K562 (cell line): Measurements from ENCODE around the gene C10orf90. TPM values are rescaled to one million over a fixed set of nuclear protein-coding genes. Genes with fewer than 3 reads are reported as not detected.

Source experiments
- ATAC-seq: fragments of 200-7000 bp; cut with Tn5 transposase; 3 replicates; pipeline ENCODE4 v1.9.1; 2020; ENCODE audit warnings: moderate library complexity
- BruUV-seq: library from RNA; stranded (reverse); fragments of 400-500 nt; replicated peaks from 2 replicates; lab custom pipeline; 2021; lab: Mats Ljungman, UMichigan
- CTCF ChIA-PET: fragments of 300-600 bp; formaldehyde crosslinking; extraction: SDS; loops from one replicate; lab custom pipeline; 2021; ENCODE audit warnings: low intra/inter-chr PET ratio; lab: Yijun Ruan, JAX
- POLR2A ChIA-PET: fragments of 300-600, 350-650 bp; sonication (Branson Sonifier 250); formaldehyde crosslinking; extraction: SDS; loops from one replicate; lab custom pipeline; 2021; ENCODE audit warnings: antibody characterized with exemption, inconsistent platforms; lab: Yijun Ruan, JAX
- DNase-seq, 4 experiments: peaks; one replicate each; pipeline versions ENCODE4 v3.0.0 to v3.0.0-alpha.2; 2011 to 2018; ENCODE audit warnings: low spot score in 3 of 4, mixed read lengths in 3 of 4; ENCODE audit errors: extremely low read depth in 1 of 4
- FAIRE-seq: peaks from 2 replicates; lab custom pipeline; 2011; peaks lifted over from hg19 to GRCh38; lab: Jason Lieb, UNC
- H2AFZ ChIP-seq: 2 replicates; pipeline ENCODE4 v1.6.0; 2011; ENCODE audit warnings: low read depth, low read length, control low read depth, inconsistent platforms
- H3K27ac ChIP-seq: fragments of 200-600 bp; 3 replicates; pipeline ENCODE4 v1.8.0; 2011; ENCODE audit warnings: low read depth, mild to moderate bottlenecking, control low read depth, inconsistent platforms, low read length, moderate library complexity, mixed read lengths; ENCODE audit errors: extremely low read depth
- H3K27me3 ChIP-seq, 2 experiments: fragments of 300-600 bp in 1 of 2; 2 replicates in 1 of 2; 3 replicates in 1 of 2; pipeline versions ENCODE4 v1.6.0 to v1.8.0; 2011; ENCODE audit warnings: inconsistent platforms in 2 of 2, low read length in 2 of 2, mild to moderate bottlenecking in 1 of 2, mixed read lengths in 1 of 2, moderate library complexity in 1 of 2; ENCODE audit not compliant: control insufficient read depth in 2 of 2, insufficient read depth in 2 of 2
- H3K36me3 ChIP-seq: fragments of 300-600 bp; 3 replicates; pipeline ENCODE4 v1.8.0; 2011; ENCODE audit warnings: mild to moderate bottlenecking, low read length, inconsistent platforms; ENCODE audit not compliant: control insufficient read depth, insufficient read depth
- H3K4me1 ChIP-seq, 2 experiments: fragments of 200-600 bp in 1 of 2; replicated peaks in 1 of 2; 2 replicates in 1 of 2; 3 replicates in 1 of 2; pipeline versions ENCODE4 v1.5.1 to v1.8.0; 2011; ENCODE audit warnings: inconsistent platforms in 2 of 2, low read length in 2 of 2, mild to moderate bottlenecking in 1 of 2, mixed read lengths in 1 of 2, moderate library complexity in 1 of 2; ENCODE audit not compliant: control insufficient read depth in 2 of 2, insufficient read depth in 2 of 2
- H3K4me2 ChIP-seq: 2 replicates; pipeline ENCODE4 v1.6.1; 2011; ENCODE audit warnings: low read length, control low read depth, inconsistent platforms, mixed read lengths; ENCODE audit not compliant: insufficient read depth
- H3K4me3 ChIP-seq: fragments of 200-600 bp; sonication (generic), shearing (Covaris generic); 2 replicates; pipeline ENCODE4 v1.5.1; 2016; ENCODE audit warnings: control low read depth, inconsistent platforms
- H3K79me2 ChIP-seq: fragments of 200-600 bp; 3 replicates; pipeline ENCODE4 v1.8.0; 2011; ENCODE audit warnings: low read length, inconsistent platforms; ENCODE audit not compliant: control insufficient read depth, insufficient read depth
- H3K9ac ChIP-seq, 2 experiments: 2 replicates each; pipeline versions ENCODE4 v1.6.0 to v1.6.1; 2011; ENCODE audit warnings: low read depth in 2 of 2, low read length in 2 of 2, control low read depth in 1 of 2, inconsistent platforms in 1 of 2, mild to moderate bottlenecking in 1 of 2, mixed read lengths in 1 of 2; ENCODE audit not compliant: insufficient read depth in 1 of 2
- H3K9me1 ChIP-seq: one replicate; pipeline ENCODE4 v1.6.0; 2011; ENCODE audit warnings: inconsistent platforms, mild to moderate bottlenecking, low read length, moderate library complexity; ENCODE audit not compliant: control insufficient read depth, insufficient read depth
- H3K9me3 ChIP-seq: replicated peaks from 2 replicates; pipeline ENCODE4 v1.5.1; 2011; ENCODE audit warnings: low read depth, low read length, inconsistent platforms; ENCODE audit not compliant: control insufficient read depth, insufficient read depth
- H4K20me1 ChIP-seq: replicated peaks from 2 replicates; pipeline ENCODE4 v1.6.1; 2011; ENCODE audit warnings: low read length, inconsistent platforms, mixed read lengths; ENCODE audit not compliant: control insufficient read depth, insufficient read depth
- ARID2 ChIP-seq: fragments of 450-650 bp; IDR thresholded peaks from 2 replicates; pipeline ENCODE4 v1.6.1; 2017; ENCODE audit warnings: antibody characterized with exemption, mild to moderate bottlenecking
- ATF2 ChIP-seq: sonication (generic); formaldehyde crosslinking; IDR thresholded peaks from 2 replicates; pipeline ENCODE4 v1.8.1; 2022; ENCODE audit warnings: missing genetic modification reagents
- CAMTA2 ChIP-seq: fragments of 250-450 bp; sonication (Bioruptor Pico); conservative IDR thresholded peaks from 2 replicates; pipeline ENCODE4 v1.5.1; 2022
- DPF2 ChIP-seq: fragments of 450-650 bp; IDR thresholded peaks from 2 replicates; pipeline ENCODE4 v1.6.1; 2016
- FOS ChIP-seq: IDR thresholded peaks from 3 replicates; pipeline ENCODE4 v1.6.1; 2011; ENCODE audit not compliant: insufficient read length; ENCODE audit errors: extremely low read depth
- FOXJ3 ChIP-seq: sonication (generic); formaldehyde crosslinking; IDR thresholded peaks from 2 replicates; pipeline ENCODE4 v1.4.0; 2020; ENCODE audit warnings: mild to moderate bottlenecking, missing genetic modification reagents
- HDAC6 ChIP-seq: IDR thresholded peaks from 2 replicates; pipeline ENCODE4 v1.6.1; 2012; ENCODE audit warnings: low read depth, mild to moderate bottlenecking, control low read depth, inconsistent platforms, low read length, moderate library complexity
- HDGF ChIP-seq: fragments of 450-650 bp; IDR thresholded peaks from 2 replicates; pipeline ENCODE4 v1.6.1; 2016
- JUN ChIP-seq, 2 experiments: sonication (generic) in 1 of 2; formaldehyde crosslinking in 1 of 2; IDR thresholded peaks; 2 replicates each; pipeline versions ENCODE4 v1.6.1 to v1.8.0; 2012 to 2022; ENCODE audit warnings: borderline replicate concordance in 2 of 2, mild to moderate bottlenecking in 2 of 2, improper control_type of control experiment in 1 of 2, low read depth in 1 of 2, low read length in 1 of 2, missing genetic modification reagents in 1 of 2
- KDM2B ChIP-seq: fragments of 250-450 bp; sonication (Bioruptor Pico); IDR thresholded peaks from 2 replicates; pipeline ENCODE4 v1.8.0; 2021; ENCODE audit warnings: mild to moderate bottlenecking, moderate library complexity
- MECOM ChIP-seq: fragments of 250-450 bp; sonication (Bioruptor Pico); IDR thresholded peaks from 2 replicates; pipeline ENCODE4 v1.8.0; 2022; ENCODE audit warnings: inconsistent platforms
- STAT5B ChIP-seq: fragments of 250-450 bp; sonication (Bioruptor Pico); IDR thresholded peaks from 2 replicates; pipeline ENCODE4 v1.8.0; 2021; ENCODE audit warnings: mild to moderate bottlenecking, inconsistent platforms
- TAL1 ChIP-seq: fragments of 450-650 bp; IDR thresholded peaks from 2 replicates; pipeline ENCODE4 v1.6.1; 2016; ENCODE audit warnings: mild to moderate bottlenecking
- TEAD2 ChIP-seq: fragments of 450-650 bp; IDR thresholded peaks from 2 replicates; pipeline ENCODE4 v1.6.1; 2016; ENCODE audit warnings: missing genetic modification characterization, control low read depth, missing compliant biosample characterization
- ZBTB11 ChIP-seq, 3 experiments: fragments of 200-800 bp in 1 of 3; fragments of 250-450 bp in 1 of 3; fragments of 450-650 bp in 1 of 3; sonication (Bioruptor Pico) in 1 of 3; sonication (Bioruptor generic) in 1 of 3; formaldehyde crosslinking in 1 of 3; IDR thresholded peaks; 2 replicates each; pipeline versions ENCODE4 v1.6.1 to v1.8.0; 2016 to 2022; ENCODE audit warnings: mild to moderate bottlenecking in 2 of 3, missing genetic modification characterization in 2 of 3, missing compliant biosample characterization in 1 of 3, moderate library complexity in 1 of 3
- ZNF239 ChIP-seq: fragments of 250-450 bp; sonication (Bioruptor Pico); IDR thresholded peaks from 2 replicates; pipeline ENCODE4 v1.4.0; 2020; ENCODE audit warnings: mild to moderate bottlenecking
- ZNF282 ChIP-seq: sonication (generic); formaldehyde crosslinking; IDR thresholded peaks from 2 replicates; pipeline ENCODE4 v1.8.1; 2023; ENCODE audit warnings: missing genetic modification reagents
- ZNF511 ChIP-seq: sonication (generic); formaldehyde crosslinking; IDR thresholded peaks from 2 replicates; pipeline ENCODE4 v1.8.0; 2022; ENCODE audit warnings: mild to moderate bottlenecking, missing genetic modification reagents
- ZNF75A ChIP-seq: fragments of 450-650 bp; formaldehyde crosslinking; IDR thresholded peaks from 2 replicates; pipeline ENCODE4 v1.4.0; 2020; ENCODE audit warnings: mild to moderate bottlenecking
- WGBS: fragments of 100-300 bp; shearing (Covaris generic); methylation state at CpG from one replicate; pipeline ENCODE4 v1.1.6; 2016; ENCODE audit warnings: low coverage, mixed read lengths; ENCODE audit not compliant: insufficient coverage; ENCODE audit errors: missing lambda C conversion rate; 5-methylcytosine and 5-hydroxymethylcytosine counted together
- in situ Hi-C: fragments of 300-500 bp; cut with MboI; formaldehyde crosslinking; loops from 4 replicates; pipeline ENCODE4 v1.15.0; 2018; ENCODE audit warnings: inconsistent platforms, mixed read lengths
- intact Hi-C: fragments of 100-400 bp; cut with micrococcal nuclease; formaldehyde crosslinking; loops from 2 replicates; pipeline ENCODE4 v1.14.2; 2022
- polyA plus RNA-seq, 8 experiments: library from polyadenylated mRNA; depleted of rRNA in 4 of 8; stranded (reverse) in 5 of 8; unstranded in 3 of 8; fragments of >200 nt; fragmentation: Nextera tagmentation in 2 of 8; fragmentation: Illumina TruSeq in 1 of 8; extraction: Ambion mirVana in 2 of 8; extraction: Trizol in 1 of 8; gene quantifications; 2 replicates each; pipeline versions ENCODE4 v1.2.1 to v1.2.3, GENCODE V29; 2011 to 2014; ENCODE audit warnings: inconsistent platforms in 1 of 8, missing spikeins in 1 of 8
- total RNA-seq, 7 experiments: library from RNA; depleted of rRNA in 6 of 7; stranded (reverse); fragments of >200 nt in 6 of 7; fragmentation: Illumina TruSeq in 2 of 7; extraction: Trizol in 2 of 7; gene quantifications; 2 replicates each; pipeline versions ENCODE4 v1.2.1 to v1.2.3, GENCODE V29; 2011 to 2021; ENCODE audit warnings: low replicate concordance in 1 of 7

C10orf90 gene
- total and polyA plus RNA-seq, 9 of the 15 experiments (the other 6 are each of a cell fraction or from before 2014, with no cell fraction given): not detected

GRCh38 chr10:126661356-126661755 lies 9.1 kb downstream of the C10orf90 start (continued):
- TF ChIP-seq TAL1 (no peak), KDM2B (no peak), FOXJ3 (no peak), JUN (IDR thresholded peaks at IDR 0.05; ENCODE audit: borderline replicate concordance, low read depth, low read length) (no peak), JUN (CRISPR knock-in tag; IDR thresholded peaks at IDR 0.05; ENCODE audit: borderline replicate concordance) (no peak), CAMTA2 (CRISPR knock-in tag) (no peak), HDAC6 (no peak), ZNF511 (CRISPR knock-in tag) (no peak), STAT5B (CRISPR knock-in tag) (no peak)
- TF ChIP-seq, all 486 proteins: peak for 0

GRCh38 chr10:126659750-126660149 lies 10.7 kb downstream of the C10orf90 start:
- H3K9me1 ChIP-seq: no peaks in the 10 kb centered on the region
- H4K20me1 ChIP-seq: no peaks in the 10 kb centered on the region
- H3K9ac ChIP-seq: no peak overlapping the region
- ATAC-seq: no peak
- no peaks in the 10 kb centered on the region for H3K9me3 ChIP-seq
- H3K27ac ChIP-seq: no peak overlapping the region
- no peaks in the 10 kb centered on the region; a peak in 1 of 5 replicates for H3K27me3 ChIP-seq
- H3K79me2 ChIP-seq: no peaks in the 10 kb centered on the region
- no peak for DNase-seq
- H3K4me2 ChIP-seq: no peak overlapping the region
- no peak overlapping the region for H2AFZ ChIP-seq
- POLR2A ChIA-PET: interaction anchor here (0.6 to 0.7 kb wide), 2 partner anchors 31 to 671 kb away, joined by 3 read pairs; no protein-coding TSS in a partner anchor
- FAIRE-seq: no peak
- no peak overlapping the region for H3K4me3 ChIP-seq
- no TSS peak for BruUV-seq
- WGBS: 0% methylated on average over 4 of the region's 4 CpGs
- no peaks in the 10 kb centered on the region for H3K4me1 ChIP-seq
- in situ Hi-C loops: no loop called here
- no peaks in the 10 kb centered on the region for H3K36me3 ChIP-seq
- CTCF ChIA-PET: no interaction called here
- intact Hi-C loops: no loop called here
- TF ChIP-seq ATF2 (CRISPR knock-in tag) (no peak), ZNF75A (CRISPR knock-in tag) (no peak), FOS (no peak), TEAD2 (tag) (no peak), ZBTB11 (CRISPR knock-in tag; IDR thresholded peaks at IDR 0.05) (no peak), MECOM (CRISPR knock-in tag) (no peak), DPF2 (no peak), ARID2 (no peak), ZNF282 (CRISPR knock-in tag) (no peak), ZNF239 (CRISPR knock-in tag) (no peak), HDGF (no peak)
